Measurements from ENCODE around the gene PHLDB2.

The PHLDB2 gene

DNA sequence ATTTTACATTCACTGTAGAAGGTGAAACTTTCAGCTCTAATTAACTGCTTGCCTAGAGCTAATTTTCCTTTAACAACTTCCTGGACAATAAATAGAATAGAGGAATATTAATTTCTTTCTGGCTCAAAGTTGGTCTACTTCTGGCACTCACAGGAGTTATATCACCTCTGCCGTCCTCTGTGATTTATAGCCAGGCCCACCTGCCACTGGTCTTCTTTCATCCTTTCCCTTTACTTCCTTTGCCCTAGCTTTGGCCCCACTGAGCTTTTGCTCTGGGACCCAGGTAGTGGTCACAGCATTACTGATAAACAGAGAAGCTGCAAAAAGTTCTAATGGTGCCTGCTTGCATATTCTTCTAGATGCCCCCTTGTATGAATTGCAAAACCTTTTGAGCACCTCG lies 70.4 kb downstream of the PHLDB2 start:
- DNase-seq = no peak

DNA sequence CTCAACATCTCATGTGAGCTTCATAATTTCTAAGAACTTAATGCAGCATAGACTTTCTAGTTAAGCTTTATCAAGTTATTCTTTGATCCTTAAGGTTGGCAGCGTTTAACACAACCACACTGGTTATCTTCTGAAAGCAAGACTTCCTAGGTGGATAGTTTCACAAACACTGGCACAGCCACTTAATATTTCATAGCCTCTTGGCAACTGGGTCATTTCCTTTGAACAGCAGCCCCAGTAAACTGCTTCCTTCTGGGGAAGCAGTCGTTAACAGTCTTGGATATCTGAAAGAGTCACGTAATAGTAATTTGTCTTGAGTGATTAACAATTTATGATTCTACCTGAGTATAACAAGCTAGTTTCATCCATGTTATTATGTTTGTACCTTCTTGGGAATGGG lies 73.9 kb downstream of the PHLDB2 start:
- DNase-seq = no peak

DNA sequence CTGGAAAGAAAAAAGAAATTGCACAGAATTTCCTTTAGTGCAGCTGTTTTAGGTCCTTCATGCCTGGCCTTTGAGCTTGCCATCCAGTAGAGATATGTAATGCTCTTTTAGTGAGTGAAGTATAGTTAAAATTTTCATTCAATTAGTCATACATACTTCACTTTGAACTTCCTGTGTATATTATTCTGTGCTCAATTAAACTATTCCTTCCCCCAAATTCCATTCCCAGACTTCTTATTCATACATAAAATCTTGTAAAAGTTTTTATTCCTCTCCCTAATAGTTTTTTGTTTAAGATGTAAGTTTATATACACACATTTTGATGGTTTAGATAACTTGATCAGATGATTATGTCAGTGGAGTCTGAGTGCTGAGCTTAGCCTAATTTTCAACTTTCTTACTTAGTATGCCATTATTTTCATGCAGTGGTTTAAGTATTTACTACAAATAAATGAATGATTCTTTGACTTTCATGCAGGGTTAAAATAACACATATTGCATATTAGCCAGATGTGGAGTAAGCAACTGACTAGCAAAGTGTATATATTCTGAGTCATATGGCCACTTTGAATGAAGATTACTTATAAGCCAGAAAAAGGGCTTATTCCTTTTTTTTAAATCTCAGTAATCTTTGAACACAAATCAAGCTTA lies 77.3 kb downstream of the PHLDB2 start:
- DNase-seq = no peak

DNA sequence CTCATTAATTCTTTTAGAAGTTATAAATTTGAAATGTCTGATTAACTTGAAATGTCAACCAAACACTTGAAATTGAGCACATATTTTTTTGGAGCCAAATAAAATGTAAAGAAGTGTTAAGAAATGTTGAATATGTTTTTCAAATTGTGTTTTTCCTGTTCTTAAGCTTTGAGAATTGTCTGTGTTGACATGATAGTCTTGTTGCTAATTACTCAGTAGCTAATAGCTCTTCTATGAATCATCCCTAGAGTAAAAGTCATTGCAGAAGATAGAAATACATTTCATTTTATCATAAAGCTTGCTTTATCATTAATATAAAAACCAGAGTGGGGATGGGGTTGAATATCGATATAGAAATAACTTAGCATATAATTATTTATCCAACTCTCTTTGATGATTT lies 77.9 kb downstream of the PHLDB2 start:
- no peak for DNase-seq

DNA sequence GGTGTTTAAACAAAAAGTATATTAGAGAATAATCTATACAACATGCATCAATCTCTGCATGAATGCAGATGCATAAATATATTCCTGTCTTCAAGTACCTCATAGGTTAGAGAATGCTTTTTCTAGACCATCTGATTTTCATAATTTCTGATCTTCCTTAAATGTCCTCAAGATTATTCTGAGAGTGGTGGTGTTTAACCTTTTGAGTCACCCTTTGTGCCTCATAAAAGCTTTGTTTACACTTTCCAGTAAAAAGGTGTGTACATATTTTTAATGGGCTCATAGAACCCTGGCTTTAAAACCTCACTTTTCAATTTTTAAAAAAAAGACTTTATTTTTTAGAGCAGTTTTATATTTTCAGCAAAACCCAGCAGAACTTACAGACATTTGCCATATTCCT lies 78.8 kb downstream of the PHLDB2 start:
- DNase-seq = no peak

DNA sequence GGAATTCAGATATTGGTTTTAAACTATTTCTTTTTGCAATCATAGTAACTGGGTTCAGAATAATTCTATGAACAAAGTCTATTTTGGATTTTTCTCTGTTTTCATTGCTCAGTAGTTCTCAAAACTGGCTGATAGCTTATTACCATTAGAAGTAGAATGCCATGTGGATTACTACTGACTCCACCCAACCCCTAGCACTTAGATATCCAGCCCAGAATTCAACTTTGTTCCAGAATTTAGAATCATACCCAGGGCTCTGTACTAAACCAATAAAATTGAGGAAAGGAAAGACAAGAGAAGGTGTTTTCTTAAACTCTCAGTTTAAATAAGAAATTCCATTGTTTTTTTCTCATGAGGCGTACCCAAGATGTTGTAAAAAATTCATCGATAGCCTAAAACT lies 80.8 kb downstream of the PHLDB2 start:
- no peak for DNase-seq

DNA sequence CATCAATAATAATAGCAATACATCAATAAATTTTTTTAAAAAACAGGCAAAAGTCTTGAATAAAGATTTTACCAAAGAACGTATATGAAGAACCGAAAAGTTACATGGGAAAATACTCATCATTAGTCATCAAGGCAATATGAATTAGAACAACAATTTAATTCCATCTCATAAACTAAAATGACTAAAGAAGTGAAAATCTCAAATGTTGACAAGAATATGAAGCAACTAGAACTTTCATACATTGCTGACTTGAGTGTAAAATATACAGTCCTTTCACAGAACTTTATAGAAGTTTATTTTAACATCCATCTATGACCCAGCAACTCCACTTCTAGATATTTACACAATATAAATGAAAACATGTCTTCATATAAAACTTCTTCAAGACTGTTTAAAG lies 84.5 kb downstream of the PHLDB2 start:
- DNase-seq = no peak

DNA sequence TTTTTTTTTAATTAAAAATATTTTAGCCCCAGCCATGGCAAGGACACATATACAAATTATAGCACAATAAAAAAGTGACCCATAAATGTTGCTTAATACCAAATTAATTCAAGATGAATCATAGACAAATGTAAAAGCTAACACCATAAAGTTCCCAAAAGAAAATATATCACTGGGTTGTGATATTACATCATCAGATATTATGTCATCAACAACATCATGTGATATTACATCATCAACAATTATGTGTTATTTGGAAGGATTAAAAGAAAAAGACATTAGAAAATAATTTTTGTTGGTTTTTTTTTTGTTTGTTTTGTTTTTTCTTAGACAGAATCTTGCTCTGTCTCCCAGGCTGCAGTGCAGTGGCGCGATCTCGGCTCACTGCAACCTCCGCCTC lies 85.3 kb downstream of the PHLDB2 start:
- DNase-seq = no peak

DNA sequence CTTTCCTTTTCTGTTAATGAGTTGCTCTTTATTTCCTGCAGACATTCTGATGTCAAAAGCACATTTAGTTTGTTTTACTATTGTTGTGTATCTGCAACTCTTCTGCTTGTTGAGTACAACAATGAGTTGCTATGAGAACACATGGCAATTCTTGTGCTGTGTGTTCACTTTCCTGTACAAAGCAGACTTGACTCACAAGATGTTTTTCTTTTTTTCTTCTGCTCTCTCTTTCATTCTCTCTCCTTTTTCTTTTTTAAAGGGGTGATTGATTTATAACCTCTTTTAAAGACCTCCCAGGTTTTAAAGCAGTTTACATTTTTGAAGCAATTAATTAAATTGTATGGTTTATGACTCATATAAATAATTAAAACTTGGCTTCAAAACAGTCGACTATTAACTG lies 88.2 kb downstream of the PHLDB2 start:
- no peak for DNase-seq

DNA sequence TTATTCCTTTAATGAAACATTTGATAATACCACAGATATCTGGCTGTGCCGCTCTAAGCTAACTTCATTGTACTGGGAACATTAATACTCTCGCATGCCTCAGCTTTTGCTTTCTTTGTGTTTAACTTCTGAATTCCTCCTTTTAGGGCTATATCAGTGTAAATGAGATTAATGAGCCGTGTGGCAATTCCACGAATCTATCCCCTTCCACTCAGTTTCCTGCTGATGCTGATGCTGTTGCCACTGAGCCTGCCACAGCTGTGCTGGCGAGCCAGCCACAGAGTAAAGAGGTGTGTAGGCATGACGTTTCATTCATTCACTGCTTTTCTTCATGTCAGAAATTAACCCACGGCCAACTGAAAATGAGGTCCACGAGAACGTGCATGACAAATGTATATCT lies 89.7 kb downstream of the PHLDB2 start:
- DNase-seq = no peak

DNA sequence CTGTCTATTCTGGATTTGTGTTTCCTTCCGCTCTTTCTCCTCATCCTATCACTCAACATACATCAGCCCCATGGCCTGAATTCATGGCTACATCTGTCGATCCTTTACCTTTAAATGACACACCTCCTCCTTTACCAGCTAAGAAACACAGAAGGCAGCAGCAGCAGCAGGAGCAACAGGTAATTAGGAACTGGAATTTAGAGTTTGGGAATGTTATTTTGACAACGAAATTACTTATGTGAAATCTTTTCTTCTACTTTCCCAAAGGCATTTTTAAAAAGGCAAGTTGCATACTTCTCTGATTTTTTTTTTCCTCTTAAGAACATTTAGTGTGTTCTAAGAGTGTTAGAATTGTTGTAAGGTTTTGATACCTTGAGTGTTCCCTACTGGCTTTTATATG lies 90.6 kb downstream of the PHLDB2 start:
- DNase-seq = no peak

DNA sequence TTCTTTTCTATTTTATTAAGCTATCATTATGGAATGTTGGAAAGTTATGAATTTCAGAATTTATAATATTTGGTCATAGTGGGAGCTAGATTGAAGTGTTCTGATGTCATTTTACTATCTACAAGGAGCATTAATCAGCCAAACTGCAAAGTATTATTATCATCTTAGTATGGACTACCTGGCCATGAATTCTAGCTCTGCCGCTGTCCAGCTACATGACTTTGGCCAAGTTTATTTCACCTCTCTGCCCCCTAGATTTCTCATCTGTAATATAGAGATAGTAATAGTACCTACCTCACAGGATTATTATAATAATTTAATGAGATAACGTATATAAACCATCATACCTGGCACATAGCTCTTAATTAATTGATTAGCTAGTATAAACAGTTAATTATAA lies 92.0 kb downstream of the PHLDB2 start:
- DNase-seq = no peak

DNA sequence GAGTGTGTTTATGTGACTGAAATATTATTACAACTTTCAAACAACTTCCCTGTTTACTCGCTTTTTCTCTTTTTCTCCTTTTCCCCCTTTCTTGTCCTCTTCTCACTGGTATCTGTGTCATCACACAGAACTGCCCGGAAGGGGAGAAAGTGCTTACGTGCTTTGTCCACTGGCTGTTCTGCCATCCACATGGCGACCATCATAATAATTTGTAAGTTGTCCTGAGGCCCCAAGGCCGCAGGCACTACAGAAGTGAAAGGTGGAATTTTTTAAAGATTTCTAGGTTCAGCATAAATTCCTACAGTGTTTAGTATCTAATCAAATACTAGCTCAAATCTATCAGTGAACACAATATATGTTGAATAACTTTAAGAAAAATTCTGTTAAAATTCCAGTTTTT lies 93.0 kb downstream of the PHLDB2 start:
- no peak for DNase-seq

DNA sequence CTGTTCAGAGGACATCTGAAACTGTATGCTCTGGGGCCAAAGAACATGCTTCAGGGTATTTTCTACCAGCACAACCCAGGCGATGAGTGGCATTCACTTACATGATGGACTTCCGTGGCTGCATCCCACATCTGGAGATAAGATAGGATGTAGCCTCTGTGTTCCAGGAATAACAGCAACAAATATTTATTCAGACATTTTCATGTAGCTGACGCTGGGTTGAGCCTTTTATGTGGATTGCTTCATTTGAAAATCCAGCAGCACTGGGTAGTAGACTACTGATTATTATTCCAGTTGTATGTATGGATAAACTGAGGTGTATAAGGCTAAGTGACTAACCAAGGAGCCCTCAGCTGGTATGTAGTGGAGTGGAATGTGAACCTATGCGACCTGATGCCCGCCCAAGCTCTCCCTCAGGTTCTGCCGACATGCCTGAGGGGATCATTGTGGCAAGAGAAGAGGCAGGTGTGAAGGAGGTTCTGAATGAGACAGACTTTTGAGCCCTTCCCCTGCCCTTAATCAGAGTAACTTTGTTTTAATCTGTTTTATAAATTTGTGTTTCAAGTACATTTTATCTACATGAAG lies 93.9 kb downstream of the PHLDB2 start:
- DNase-seq = no peak

DNA sequence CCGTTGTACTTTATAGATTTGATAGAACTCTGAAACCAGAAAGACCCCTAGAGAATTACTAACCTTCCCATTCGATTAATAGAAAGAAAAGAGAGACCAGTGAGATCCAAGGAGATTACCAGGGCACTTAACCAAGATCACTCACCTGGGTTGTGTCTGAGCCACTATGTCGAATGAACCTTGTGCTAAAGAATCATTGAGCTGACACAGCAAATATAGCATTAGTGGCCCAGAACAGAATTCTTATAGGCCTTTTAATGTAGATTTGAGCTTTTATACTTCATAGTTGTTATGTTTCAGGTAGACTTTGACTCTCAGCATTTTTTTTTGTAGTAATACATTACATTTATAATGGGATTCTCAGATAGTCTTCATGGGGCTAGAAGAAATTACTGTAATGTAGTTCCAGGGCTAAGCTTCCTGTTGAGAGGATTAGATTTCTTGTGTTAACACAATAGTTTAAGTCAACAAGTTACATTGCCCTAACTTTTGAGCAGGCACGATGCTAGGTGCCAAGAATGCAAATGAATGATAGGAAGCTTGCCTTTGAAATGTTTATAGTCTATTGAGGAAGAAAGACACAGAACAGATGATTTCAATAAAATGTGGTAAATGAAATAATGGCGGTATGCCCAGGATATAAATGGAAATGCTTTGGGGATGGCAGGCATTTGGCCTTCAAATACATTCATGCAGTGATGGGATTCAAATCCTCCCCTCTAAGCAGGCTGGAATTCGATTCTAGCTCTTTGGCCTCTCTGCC lies 95.3 kb downstream of the PHLDB2 start:
- DNase-seq = no peak

DNA sequence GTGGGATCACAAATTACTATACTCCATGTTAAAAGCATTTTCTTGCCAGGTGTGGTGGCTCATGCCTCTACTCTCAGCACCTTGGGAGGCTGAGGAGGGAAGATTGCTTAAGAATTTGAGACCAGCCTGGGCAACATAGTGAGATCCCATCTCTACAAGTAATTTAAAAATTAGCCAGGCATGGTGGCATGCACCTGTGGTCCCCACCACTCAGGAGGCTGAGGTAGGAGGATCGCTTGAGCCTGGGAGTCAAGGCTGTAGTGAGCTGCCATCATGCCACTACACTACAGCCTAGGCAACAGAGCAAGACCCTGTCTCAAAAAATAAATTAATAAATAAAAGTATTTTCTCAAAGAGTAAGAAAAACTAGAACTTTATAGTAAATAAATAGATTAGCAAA lies 96.8 kb downstream of the PHLDB2 start:
- DNase-seq = no peak

DNA sequence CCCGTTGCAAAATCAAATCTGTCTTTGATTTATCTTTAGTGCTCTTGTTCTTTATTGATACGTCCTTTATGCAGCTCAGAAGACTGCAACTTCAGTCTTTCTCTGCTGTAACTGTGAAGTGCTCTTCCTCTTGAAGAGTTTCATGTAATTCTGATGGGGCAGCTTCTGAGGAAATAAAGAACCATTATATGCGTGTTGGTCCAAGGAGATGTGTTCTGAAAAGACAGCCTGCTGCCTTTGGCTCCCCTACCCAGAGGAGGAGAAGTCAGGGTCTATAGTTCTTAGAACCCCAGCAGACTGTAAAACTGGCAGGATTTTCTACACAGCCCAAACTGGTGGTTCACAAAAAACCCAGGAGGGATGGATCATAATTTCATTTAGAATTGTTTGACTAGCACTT lies 97.4 kb downstream of the PHLDB2 start:
- DNase-seq = no peak

DNA sequence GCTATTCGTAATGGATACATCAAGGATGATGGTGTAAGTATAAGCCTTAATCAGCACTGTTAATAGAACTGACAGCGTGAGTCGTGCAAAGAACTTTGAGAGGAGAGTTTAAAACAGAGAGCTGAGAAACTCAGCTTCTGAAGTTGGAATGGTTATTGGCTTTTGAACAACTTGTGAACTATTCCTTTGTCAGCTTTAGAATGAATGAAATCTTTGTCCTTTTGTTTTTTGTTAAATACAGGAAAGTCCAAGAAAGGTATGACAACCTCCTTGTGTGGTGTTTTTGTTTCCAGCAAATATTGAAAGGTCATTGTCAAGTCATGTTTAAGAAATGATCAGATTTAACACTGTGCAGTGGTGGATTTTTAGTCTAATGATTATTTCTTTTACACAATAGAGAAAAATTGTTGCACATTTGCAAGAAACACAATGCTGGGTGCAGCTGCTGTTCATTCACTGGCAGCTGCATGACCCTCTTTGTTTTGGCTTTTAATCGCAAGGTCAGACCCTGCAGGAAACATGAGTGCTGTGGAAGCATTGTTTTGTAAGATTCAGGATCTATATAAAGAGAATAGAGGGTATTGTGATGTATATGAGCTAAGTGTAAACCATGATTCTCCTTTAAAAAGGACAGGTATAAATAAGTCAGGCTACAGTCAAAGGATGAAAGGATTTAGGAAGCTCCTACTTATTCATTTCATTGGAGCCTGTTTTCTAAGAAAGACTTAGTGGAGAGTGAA lies 98.1 kb downstream of the PHLDB2 start:
- no peak for DNase-seq

DNA sequence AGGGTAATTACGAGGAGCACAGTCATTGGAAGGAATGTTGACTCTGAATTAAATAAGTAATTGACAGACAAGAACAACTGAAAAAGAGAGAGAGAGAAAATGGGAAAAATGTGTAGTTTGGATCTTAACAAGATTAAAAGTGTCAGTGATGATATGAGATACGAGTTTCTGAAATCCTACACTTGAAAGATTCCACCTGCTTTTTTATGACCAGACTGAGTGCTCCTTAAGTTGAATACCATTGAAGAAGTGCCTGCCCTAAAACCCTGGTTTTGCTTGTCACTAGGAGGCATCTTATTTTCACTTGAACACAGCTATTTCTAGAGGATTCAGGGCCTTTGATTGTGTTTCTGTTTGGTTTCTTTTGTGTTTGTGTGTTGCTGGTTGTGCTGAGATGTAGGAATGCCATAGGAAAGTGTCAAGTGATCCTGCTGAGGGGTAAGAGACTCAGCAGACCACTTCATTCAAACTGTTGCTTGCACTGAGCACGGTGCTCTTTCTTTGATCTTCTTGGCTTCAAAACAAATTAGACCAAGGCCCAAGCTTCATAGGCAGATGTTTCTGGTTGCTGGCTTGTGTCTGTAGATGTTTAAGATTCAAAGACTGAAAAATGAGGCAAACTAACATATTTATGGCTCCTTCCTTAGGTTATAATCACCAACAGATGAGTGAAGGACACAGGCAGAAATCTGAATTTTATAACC lies 102.5 kb downstream of the PHLDB2 start:
- no peak for DNase-seq

DNA sequence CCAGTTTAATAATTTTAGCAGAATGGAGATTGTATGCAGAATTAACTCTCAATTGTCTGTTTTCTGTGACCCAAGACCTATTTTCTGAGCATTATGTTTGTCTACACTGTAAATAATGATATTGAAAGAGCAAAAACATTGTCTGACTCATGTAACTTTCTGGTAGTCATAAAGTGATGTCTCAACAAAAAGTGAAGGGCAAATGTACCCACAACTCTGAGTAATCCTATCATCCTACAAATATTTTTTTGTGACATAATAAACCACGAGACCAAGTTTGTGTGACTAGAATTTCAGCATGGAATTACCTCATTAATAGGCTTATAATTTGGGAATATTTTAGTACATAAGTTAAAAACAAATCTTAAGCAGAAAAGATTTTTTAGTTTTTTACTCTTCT lies 104.4 kb downstream of the PHLDB2 start:
- DNase-seq = no peak

DNA sequence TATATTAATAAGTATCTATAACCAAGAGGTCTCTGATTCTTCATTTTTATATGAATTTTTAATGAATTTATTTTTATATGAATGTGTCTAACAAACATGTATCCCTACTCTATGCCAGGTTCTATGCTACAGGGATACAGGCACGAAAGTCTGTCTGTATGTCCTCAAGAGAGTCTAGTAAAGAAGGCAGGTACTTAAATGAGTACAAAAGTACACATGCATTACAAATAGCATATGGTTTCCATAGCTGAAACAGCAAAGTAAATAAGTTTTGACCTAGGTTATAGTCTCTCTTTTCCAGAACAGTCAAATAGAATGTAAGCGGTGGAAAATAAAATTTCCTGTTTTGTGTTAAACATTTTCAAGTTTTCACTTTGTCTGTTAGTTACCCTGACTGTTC lies 106.4 kb downstream of the PHLDB2 start:
- DNase-seq = no peak

DNA sequence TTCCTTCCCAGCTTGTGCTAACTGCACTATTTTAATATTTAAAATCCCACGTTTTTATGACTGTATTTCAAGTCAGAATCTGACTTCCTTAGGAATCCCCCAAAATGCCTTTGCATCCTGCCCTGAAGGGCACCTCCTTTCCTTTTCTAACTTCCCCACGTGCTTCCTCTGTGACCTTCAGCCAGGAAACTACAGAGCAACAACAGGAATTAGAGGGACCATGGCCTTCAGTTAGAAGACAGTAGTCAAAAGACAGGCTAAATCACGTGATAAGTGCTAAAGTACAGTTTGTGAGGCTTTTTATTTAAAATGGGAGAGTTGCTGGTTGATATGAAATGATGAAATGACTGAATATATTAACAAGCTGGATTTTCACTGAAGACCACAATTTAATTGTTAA lies 108.0 kb downstream of the PHLDB2 start:
- no peak for DNase-seq

DNA sequence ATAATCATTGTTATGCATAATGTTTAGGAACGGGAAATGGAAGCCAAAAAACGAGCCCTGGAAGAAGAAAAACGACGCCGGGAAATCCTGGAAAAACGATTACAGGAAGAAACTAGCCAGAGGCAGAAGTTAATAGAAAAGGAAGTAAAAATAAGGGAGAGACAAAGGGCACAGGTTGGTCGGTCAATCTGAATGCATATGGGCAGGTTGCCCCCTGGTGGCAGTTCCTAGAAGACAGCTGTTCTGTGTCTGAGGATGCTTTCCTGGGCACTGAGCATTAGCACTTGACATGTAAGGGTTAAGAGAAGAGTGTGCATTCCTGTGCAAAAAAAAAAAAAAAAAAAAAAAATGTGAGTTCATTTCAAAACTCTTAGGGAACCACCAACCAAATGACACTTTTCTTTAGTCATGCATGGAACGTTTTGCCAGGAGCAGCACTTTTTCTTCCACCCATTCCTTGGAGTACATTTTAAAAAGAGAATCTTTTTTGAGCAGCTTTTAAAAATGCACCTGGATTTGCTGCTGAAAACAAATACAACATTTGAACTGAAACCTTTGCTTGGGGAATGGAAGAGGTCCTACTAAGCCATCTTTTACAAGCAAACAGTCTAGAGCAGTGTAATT lies 108.7 kb downstream of the PHLDB2 start:
- peak; percentile 76 to 84 for DNase-seq
